ENCODE results near the gene DENND1A.

DNA sequence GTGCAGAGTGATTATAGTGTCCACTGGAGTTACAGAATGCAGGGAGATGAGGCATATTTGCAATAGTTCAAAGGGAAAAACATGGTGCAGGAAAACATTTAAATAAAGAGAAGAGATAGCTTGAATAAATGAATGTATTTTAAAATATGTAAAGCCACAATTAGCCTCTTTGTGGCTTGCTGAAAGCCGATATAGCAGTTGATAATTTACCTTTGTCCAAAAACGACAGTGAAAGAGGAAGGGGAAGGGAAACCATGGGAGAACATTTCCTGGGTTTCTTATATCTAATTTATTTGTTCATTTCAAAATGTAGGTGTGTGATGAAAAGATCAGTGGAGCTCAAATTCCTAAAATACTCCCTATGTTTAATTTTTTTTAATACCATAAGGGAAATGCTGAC, 156.1 kb downstream of the DENND1A start:
- TF ChIP-seq, protein P1, sequence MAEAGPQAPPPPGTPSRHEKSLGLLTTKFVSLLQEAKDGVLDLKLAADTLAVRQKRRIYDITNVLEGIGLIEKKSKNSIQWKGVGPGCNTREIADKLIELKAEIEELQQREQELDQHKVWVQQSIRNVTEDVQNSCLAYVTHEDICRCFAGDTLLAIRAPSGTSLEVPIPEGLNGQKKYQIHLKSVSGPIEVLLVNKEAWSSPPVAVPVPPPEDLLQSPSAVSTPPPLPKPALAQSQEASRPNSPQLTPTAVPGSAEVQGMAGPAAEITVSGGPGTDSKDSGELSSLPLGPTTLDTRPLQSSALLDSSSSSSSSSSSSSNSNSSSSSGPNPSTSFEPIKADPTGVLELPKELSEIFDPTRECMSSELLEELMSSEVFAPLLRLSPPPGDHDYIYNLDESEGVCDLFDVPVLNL (CRISPR knock-in tag; IDR thresholded peaks at IDR 0.05; ENCODE audit: borderline replicate concordance, low read depth): no peak
- TF ChIP-seq, protein P2, sequence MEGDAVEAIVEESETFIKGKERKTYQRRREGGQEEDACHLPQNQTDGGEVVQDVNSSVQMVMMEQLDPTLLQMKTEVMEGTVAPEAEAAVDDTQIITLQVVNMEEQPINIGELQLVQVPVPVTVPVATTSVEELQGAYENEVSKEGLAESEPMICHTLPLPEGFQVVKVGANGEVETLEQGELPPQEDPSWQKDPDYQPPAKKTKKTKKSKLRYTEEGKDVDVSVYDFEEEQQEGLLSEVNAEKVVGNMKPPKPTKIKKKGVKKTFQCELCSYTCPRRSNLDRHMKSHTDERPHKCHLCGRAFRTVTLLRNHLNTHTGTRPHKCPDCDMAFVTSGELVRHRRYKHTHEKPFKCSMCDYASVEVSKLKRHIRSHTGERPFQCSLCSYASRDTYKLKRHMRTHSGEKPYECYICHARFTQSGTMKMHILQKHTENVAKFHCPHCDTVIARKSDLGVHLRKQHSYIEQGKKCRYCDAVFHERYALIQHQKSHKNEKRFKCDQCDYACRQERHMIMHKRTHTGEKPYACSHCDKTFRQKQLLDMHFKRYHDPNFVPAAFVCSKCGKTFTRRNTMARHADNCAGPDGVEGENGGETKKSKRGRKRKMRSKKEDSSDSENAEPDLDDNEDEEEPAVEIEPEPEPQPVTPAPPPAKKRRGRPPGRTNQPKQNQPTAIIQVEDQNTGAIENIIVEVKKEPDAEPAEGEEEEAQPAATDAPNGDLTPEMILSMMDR (IDR thresholded peaks at IDR 0.05): no peak
- TF ChIP-seq ZNF232 (CRISPR knock-in tag; IDR thresholded peaks at IDR 0.05) (no peak), ATF1 (CRISPR knock-in tag; IDR thresholded peaks at IDR 0.05) (no peak), ETV6 (CRISPR knock-in tag; IDR thresholded peaks at IDR 0.05) (no peak)
- TF ChIP-seq, protein P3, sequence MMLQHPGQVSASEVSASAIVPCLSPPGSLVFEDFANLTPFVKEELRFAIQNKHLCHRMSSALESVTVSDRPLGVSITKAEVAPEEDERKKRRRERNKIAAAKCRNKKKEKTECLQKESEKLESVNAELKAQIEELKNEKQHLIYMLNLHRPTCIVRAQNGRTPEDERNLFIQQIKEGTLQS (CRISPR knock-in tag; conservative IDR thresholded peaks at IDR 0.05): no peak
